HAP-1 (cell line): Measurements from ENCODE around the gene DUSP8.

Experiments used
- DNase-seq, 2 experiments: peaks; one replicate each; pipeline ENCODE4 v3.0.0-alpha.2; 2016 to 2020; ENCODE audit warnings: low spot score in 2 of 2
- H3K27me3 ChIP-seq: fragments of 250-450 bp; sonication (Bioruptor Pico); 2 replicates; pipeline ENCODE4 v1.5.1; 2020; ENCODE audit warnings: low read depth, mild to moderate bottlenecking, moderate library complexity
- H3K36me3 ChIP-seq: fragments of 250-450 bp; sonication (Bioruptor Pico); replicated peaks from 2 replicates; pipeline ENCODE4 v1.5.1; 2020; ENCODE audit warnings: mild to moderate bottlenecking
- H3K4me1 ChIP-seq: fragments of 250-450 bp; sonication (Bioruptor Pico); 2 replicates; pipeline ENCODE4 v1.5.1; 2020; ENCODE audit warnings: mild to moderate bottlenecking
- H3K4me3 ChIP-seq: fragments of 250-450 bp; sonication (Bioruptor Pico); 2 replicates; pipeline ENCODE4 v1.5.1; 2020; ENCODE audit warnings: mild to moderate bottlenecking, moderate library complexity
- H3K9me3 ChIP-seq: fragments of 250-450 bp; sonication (Bioruptor Pico); 2 replicates; pipeline ENCODE4 v1.5.1; 2020; ENCODE audit warnings: mild to moderate bottlenecking, moderate library complexity
- in situ Hi-C: fragments of 300-500 bp; cut with MboI; formaldehyde crosslinking; loops from 3 replicates; pipeline ENCODE4 v1.14.3; 2020; ENCODE audit warnings: low sequenced_read_pairs, inconsistent platforms, mixed read lengths

DUSP8 gene

GRCh38 chr11:1574933-1575242 lies 2.8 kb upstream of the DUSP8 start:
- Histone ChIP-seq H3K4me3 (no peak overlapping the region), H3K9me3 (peaks cover 5% of the 10 kb centered on the region), H3K36me3 (no peaks in the 10 kb centered on the region), H3K4me1 (peaks cover 8% of the 10 kb centered on the region), H3K27me3 (peaks cover 24% of the 10 kb centered on the region)
- in situ Hi-C loops: no loop called here
- no peak for DNase-seq

GRCh38 chr11:1574238-1574932 lies 2.3 kb upstream of the DUSP8 start:
- Histone ChIP-seq H3K4me1 (peaks cover 8% of the 10 kb centered on the region), H3K4me3 (peak overlapping the region; percentile 30), H3K9me3 (peaks cover 5% of the 10 kb centered on the region), H3K27me3 (peaks cover 24% of the 10 kb centered on the region), H3K36me3 (no peaks in the 10 kb centered on the region)
- in situ Hi-C loops: no loop called here
- peak; percentile 65 to 77 for DNase-seq

GRCh38 chr11:1573903-1574237 lies 1.8 kb upstream of the DUSP8 start:
- Histone ChIP-seq H3K36me3 (no peaks in the 10 kb centered on the region), H3K4me1 (peaks cover 8% of the 10 kb centered on the region), H3K4me3 (peak overlapping the region; percentile 30), H3K27me3 (peaks cover 24% of the 10 kb centered on the region), H3K9me3 (peaks cover 5% of the 10 kb centered on the region)
- in situ Hi-C loops: no loop called here
- peak in 1 of 2 experiments; percentile 34 for DNase-seq

- Histone ChIP-seq H3K4me3 (peak overlapping the region; percentile 30), H3K9me3 (peaks cover under 1% of the 10 kb centered on the region; the same call in 1 of the 2 replicates), H3K27me3 (peaks cover 24% of the 10 kb centered on the region), H3K4me1 (peaks cover 8% of the 10 kb centered on the region), H3K36me3 (no peaks in the 10 kb centered on the region)
- DNase-seq: no peak
- in situ Hi-C loops: no loop called here
Measured at GRCh38 chr11:1573077-1573902, 1.2 kb upstream of the DUSP8 start.

- Histone ChIP-seq H3K4me3 (peak overlapping the region; percentile 39; the same call in 1 of the 2 replicates), H3K9me3 (no peaks in the 10 kb centered on the region), H3K4me1 (peaks cover 8% of the 10 kb centered on the region), H3K27me3 (peaks cover 24% of the 10 kb centered on the region), H3K36me3 (no peaks in the 10 kb centered on the region)
- no peak for DNase-seq
- in situ Hi-C loops: no loop called here
Measured at GRCh38 chr11:1571760-1572196, 293 bp downstream of the DUSP8 start.

- Histone ChIP-seq H3K4me1 (peaks cover 8% of the 10 kb centered on the region), H3K9me3 (no peaks in the 10 kb centered on the region), H3K4me3 (peak overlapping the region; percentile 39), H3K27me3 (peaks cover 24% of the 10 kb centered on the region), H3K36me3 (no peaks in the 10 kb centered on the region)
- in situ Hi-C loops: no loop called here
- DNase-seq: peak in 1 of 2 experiments; percentile 38
Measured at GRCh38 chr11:1570896-1571759, 943 bp downstream of the DUSP8 start.

- peaks cover 8% of the 10 kb centered on the region for H3K4me1 ChIP-seq
- H3K36me3 ChIP-seq: no peaks in the 10 kb centered on the region
- DNase-seq: no peak
- no peaks in the 10 kb centered on the region for H3K9me3 ChIP-seq
- peaks cover 24% of the 10 kb centered on the region for H3K27me3 ChIP-seq
- in situ Hi-C loops: no loop called here
- no peak overlapping the region for H3K4me3 ChIP-seq
Measured at GRCh38 chr11:1570531-1570895, 1.6 kb downstream of the DUSP8 start.

- peaks cover 8% of the 10 kb centered on the region for H3K4me1 ChIP-seq
Measured at GRCh38 chr11:1570001-1570453, 2.0 kb downstream of the DUSP8 start.

GRCh38 chr11:1569251-1569780 lies 2.8 kb downstream of the DUSP8 start:
- peak in 1 of 2 experiments; percentile 9 for DNase-seq
- Histone ChIP-seq H3K27me3 (peaks cover 18% of the 10 kb centered on the region), H3K36me3 (no peaks in the 10 kb centered on the region), H3K9me3 (no peaks in the 10 kb centered on the region), H3K4me1 (peaks cover 6% of the 10 kb centered on the region), H3K4me3 (no peak overlapping the region)
- in situ Hi-C loops: no loop called here

More at GRCh38 chr11:1570001-1570453, 2.0 kb downstream of the DUSP8 start:
- in situ Hi-C loops: no loop called here
- Histone ChIP-seq H3K4me3 (no peak overlapping the region), H3K9me3 (no peaks in the 10 kb centered on the region), H3K27me3 (peaks cover 21% of the 10 kb centered on the region), H3K36me3 (no peaks in the 10 kb centered on the region)
- DNase-seq: no peak

GRCh38 chr11:1568441-1568911 lies 3.6 kb downstream of the DUSP8 start:
- Histone ChIP-seq H3K36me3 (no peaks in the 10 kb centered on the region), H3K4me1 (no peaks in the 10 kb centered on the region), H3K27me3 (peaks cover 11% of the 10 kb centered on the region), H3K9me3 (no peaks in the 10 kb centered on the region), H3K4me3 (no peak overlapping the region)
- peak in 1 of 2 experiments; percentile 53 for DNase-seq
- in situ Hi-C loops: no loop called here

GRCh38 chr11:1567721-1568100 lies 4.4 kb downstream of the DUSP8 start:
- H3K36me3 ChIP-seq: no peaks in the 10 kb centered on the region
- in situ Hi-C loops: no loop called here
- no peaks in the 10 kb centered on the region for H3K9me3 ChIP-seq
- no peaks in the 10 kb centered on the region for H3K4me1 ChIP-seq
- H3K4me3 ChIP-seq: no peak overlapping the region
- no peak for DNase-seq
- H3K27me3 ChIP-seq: peaks cover 4% of the 10 kb centered on the region

- Histone ChIP-seq H3K27me3 (no peaks in the 10 kb centered on the region), H3K9me3 (no peaks in the 10 kb centered on the region), H3K4me1 (no peaks in the 10 kb centered on the region), H3K4me3 (no peak overlapping the region), H3K36me3 (no peaks in the 10 kb centered on the region)
- DNase-seq: no peak
- in situ Hi-C loops: no loop called here
Measured at GRCh38 chr11:1567052-1567720, 4.9 kb downstream of the DUSP8 start.
